ENCODE results near the gene SLC25A36. TPM values are rescaled to one million over a fixed set of nuclear protein-coding genes. Genes with fewer than 3 reads are reported as not detected.
A peak's percentile ranks its signal among the peaks of the same experiment; 100 is the strongest.
"Not testable (repeated sequence)": the region's sequence is repeated elsewhere in the genome, so short reads cannot be mapped to it uniquely, and the experiment has no call there.

The SLC25A36 gene
- total and polyA plus RNA-seq, 2 experiments from 2014 or later: 38.4 to 118 TPM

DNA sequence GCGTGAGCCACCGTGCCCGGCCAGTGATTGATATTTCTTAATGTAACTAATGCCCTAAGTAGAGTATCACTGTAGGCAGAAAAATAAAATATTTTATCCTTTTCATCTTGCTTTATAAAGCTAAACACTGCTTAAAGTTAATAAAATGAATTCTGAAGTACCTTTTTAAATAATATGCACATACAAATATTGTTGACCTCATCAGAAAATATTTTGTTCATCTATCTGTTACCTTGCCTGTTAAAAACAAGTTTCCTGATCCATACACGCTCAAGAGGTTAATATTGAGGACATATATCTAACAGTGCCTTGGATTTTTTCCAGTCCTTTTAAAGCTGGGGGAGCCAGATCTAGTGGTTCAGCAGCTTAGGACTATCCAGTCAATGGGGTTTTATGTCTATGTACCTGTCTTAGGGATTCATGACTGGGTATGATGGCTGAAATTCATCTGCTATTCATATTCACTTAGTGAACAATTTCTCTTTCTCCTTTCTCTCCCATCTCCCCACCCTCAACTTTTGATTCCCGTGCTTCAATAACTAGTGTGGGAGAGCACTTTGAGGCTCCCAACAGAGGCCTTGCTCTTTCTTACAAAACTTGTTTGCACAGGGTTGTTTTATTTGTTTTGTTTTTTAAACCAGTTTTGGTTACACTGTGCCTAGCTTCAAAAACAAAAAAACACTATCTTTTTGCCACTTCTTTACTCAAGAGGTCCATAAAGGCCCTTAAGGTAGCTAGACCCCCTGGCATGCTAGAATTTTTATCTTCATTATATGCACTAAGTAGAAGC lies 7.0 kb downstream of the SLC25A36 start:
- TF ChIP-seq, protein P1, sequence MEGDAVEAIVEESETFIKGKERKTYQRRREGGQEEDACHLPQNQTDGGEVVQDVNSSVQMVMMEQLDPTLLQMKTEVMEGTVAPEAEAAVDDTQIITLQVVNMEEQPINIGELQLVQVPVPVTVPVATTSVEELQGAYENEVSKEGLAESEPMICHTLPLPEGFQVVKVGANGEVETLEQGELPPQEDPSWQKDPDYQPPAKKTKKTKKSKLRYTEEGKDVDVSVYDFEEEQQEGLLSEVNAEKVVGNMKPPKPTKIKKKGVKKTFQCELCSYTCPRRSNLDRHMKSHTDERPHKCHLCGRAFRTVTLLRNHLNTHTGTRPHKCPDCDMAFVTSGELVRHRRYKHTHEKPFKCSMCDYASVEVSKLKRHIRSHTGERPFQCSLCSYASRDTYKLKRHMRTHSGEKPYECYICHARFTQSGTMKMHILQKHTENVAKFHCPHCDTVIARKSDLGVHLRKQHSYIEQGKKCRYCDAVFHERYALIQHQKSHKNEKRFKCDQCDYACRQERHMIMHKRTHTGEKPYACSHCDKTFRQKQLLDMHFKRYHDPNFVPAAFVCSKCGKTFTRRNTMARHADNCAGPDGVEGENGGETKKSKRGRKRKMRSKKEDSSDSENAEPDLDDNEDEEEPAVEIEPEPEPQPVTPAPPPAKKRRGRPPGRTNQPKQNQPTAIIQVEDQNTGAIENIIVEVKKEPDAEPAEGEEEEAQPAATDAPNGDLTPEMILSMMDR (IDR thresholded peaks at IDR 0.05; ENCODE audit: poor library complexity): no peak
- no peak for TF ChIP-seq EZH2 (IDR thresholded peaks at IDR 0.05; ENCODE audit: borderline replicate concordance)
- TF ChIP-seq EZH2phosphoT487 (IDR thresholded peaks at IDR 0.05; ENCODE audit: low read depth, severe bottlenecking, unreplicated experiment): no peak

DNA sequence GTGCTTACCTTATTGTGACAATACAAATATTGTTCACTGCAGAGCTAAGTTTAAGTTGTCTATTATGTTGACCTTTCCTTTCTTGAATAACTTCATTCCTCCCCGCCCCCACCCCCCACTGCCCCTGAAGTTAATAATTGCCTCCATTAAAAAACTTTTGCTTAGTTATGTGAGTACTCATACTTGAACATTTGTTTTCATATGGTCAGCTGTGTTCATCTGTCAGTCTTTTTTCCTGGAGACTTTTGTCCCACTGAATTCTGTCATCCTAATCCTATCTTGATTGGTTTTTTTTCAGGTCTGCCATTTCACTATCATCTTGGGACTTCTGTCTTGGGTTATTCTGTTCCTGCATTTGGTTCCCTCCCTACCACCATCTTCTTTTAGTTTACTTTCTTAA lies 8.5 kb downstream of the SLC25A36 start:
- H3K36me3 ChIP-seq (replicated peaks; ENCODE audit: insufficient read depth, low read depth): no peaks in the 10 kb centered on the region
- no peaks in the 10 kb centered on the region for H3K9me2 ChIP-seq (replicated peaks; ENCODE audit: insufficient read depth)
- peaks cover 70% of the 10 kb centered on the region for H4K20me1 ChIP-seq (ENCODE audit: insufficient read depth, poor library complexity, severe bottlenecking)
- H3K4me1 ChIP-seq (ENCODE audit: insufficient read depth): peaks cover 17% of the 10 kb centered on the region
- 83% methylated on average over 1 of the region's 1 CpG for WGBS (ENCODE audit: low lambda C conversion rate, missing lambda C conversion rate)
- TF ChIP-seq EZH2 (IDR thresholded peaks at IDR 0.05; ENCODE audit: borderline replicate concordance): no peak
- TF ChIP-seq EZH2phosphoT487 (IDR thresholded peaks at IDR 0.05; ENCODE audit: low read depth, severe bottlenecking, unreplicated experiment): no peak
- TF ChIP-seq, protein P1 (IDR thresholded peaks at IDR 0.05; ENCODE audit: poor library complexity): no peak
- peaks cover 96% of the 10 kb centered on the region for H3K79me2 ChIP-seq
- DNase-seq (ENCODE audit: low spot score): no peak
- no peak overlapping the region for H3K27ac ChIP-seq
- no peaks in the 10 kb centered on the region for H3K9me3 ChIP-seq (ENCODE audit: low read depth)
- H3K4me2 ChIP-seq: peak overlapping the region; percentile 19
- no peaks in the 10 kb centered on the region for H3K27me3 ChIP-seq
- no peak overlapping the region for H2AFZ ChIP-seq
- no peak overlapping the region for H3K4me3 ChIP-seq

More for the DNA sequence above, 7.0 kb downstream of the SLC25A36 start:
- H2AFZ ChIP-seq: no peak overlapping the region
- DNase-seq (ENCODE audit: low spot score): no peak
- no peaks in the 10 kb centered on the region for H3K9me2 ChIP-seq (replicated peaks; ENCODE audit: insufficient read depth)
- WGBS (ENCODE audit: low lambda C conversion rate, missing lambda C conversion rate): 88% methylated on average over 5 of the region's 5 CpGs
- H3K36me3 ChIP-seq (replicated peaks; ENCODE audit: insufficient read depth, low read depth): no peaks in the 10 kb centered on the region
- H3K27ac ChIP-seq: no peak overlapping the region
- no peak overlapping the region for H3K4me2 ChIP-seq
- H3K79me2 ChIP-seq: peaks cover 96% of the 10 kb centered on the region
- no peaks in the 10 kb centered on the region for H3K27me3 ChIP-seq
- peaks cover 73% of the 10 kb centered on the region for H4K20me1 ChIP-seq (ENCODE audit: insufficient read depth, poor library complexity, severe bottlenecking)
- no peaks in the 10 kb centered on the region for H3K9me3 ChIP-seq (ENCODE audit: low read depth)
- no peak overlapping the region for H3K4me3 ChIP-seq
- peaks cover 17% of the 10 kb centered on the region for H3K4me1 ChIP-seq (ENCODE audit: insufficient read depth)

DNA sequence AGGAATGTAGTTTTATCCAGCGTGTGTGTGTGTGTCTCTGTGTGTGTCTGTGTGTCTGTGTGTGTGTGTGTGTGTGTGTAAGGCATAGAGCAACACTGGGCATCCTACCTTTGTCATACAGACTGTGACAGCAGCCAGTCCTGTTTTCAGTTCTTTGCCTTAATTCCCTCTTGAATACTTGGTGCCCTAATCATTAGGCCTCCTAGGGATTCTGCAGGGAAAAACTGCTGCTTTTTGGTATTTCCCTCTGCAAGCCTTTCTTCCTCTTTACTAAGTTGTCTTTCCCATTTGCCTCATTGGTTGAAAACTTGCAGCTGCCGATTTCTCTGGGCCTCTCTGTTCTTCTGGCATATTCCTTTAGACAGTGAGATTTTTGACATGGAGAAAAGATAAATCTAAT lies 9.2 kb downstream of the SLC25A36 start:
- H3K27me3 ChIP-seq: no peaks in the 10 kb centered on the region
- no peaks in the 10 kb centered on the region for H3K9me3 ChIP-seq (ENCODE audit: low read depth)
- TF ChIP-seq EZH2 (IDR thresholded peaks at IDR 0.05; ENCODE audit: borderline replicate concordance) (no peak), EZH2phosphoT487 (IDR thresholded peaks at IDR 0.05; ENCODE audit: low read depth, severe bottlenecking, unreplicated experiment) (no peak)
- TF ChIP-seq, protein P1 (IDR thresholded peaks at IDR 0.05; ENCODE audit: poor library complexity): no peak
- H3K9me2 ChIP-seq (replicated peaks; ENCODE audit: insufficient read depth): no peaks in the 10 kb centered on the region
- H2AFZ ChIP-seq: no peak overlapping the region
- peaks cover 17% of the 10 kb centered on the region for H3K4me1 ChIP-seq (ENCODE audit: insufficient read depth)
- no peak overlapping the region for H3K4me2 ChIP-seq
- no peaks in the 10 kb centered on the region for H3K36me3 ChIP-seq (replicated peaks; ENCODE audit: insufficient read depth, low read depth)
- peaks cover 96% of the 10 kb centered on the region for H3K79me2 ChIP-seq
- DNase-seq (ENCODE audit: low spot score): no peak
- no peak overlapping the region for H3K4me3 ChIP-seq
- 74% methylated on average over 2 of the region's 2 CpGs for WGBS (ENCODE audit: low lambda C conversion rate, missing lambda C conversion rate)
- peaks cover 71% of the 10 kb centered on the region for H4K20me1 ChIP-seq (ENCODE audit: insufficient read depth, poor library complexity, severe bottlenecking)
- H3K27ac ChIP-seq: no peak overlapping the region

DNA sequence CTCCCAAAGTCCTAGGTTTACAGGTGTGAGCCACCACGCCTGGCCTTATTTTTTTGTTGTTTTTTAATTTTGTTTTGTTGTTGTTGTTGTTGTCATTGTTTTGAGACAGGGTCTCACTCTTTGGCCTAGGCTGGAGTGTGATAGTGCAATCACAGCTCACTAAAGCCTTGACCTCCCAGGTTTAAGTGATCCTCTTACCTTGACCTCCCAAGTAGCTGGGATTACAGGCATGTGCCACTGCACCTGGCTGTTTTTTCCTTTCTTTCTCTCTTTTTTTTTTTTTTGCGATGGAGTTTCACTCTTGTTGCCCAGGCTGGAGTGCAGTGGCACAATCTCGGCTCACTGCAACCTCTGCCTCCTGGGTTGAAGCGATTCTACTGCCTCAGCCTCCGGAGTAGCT lies 10.1 kb downstream of the SLC25A36 start:
- DNase-seq (ENCODE audit: low spot score); H3K4me2 ChIP-seq; H3K9me2 ChIP-seq (replicated peaks; ENCODE audit: insufficient read depth); H3K4me3 ChIP-seq; H3K27me3 ChIP-seq; H3K9me3 ChIP-seq (ENCODE audit: low read depth); H3K36me3 ChIP-seq (replicated peaks; ENCODE audit: insufficient read depth, low read depth); H2AFZ ChIP-seq: not testable (repeated sequence)
- Histone ChIP-seq H3K4me1 (ENCODE audit: insufficient read depth) (peaks cover 17% of the 10 kb centered on the region), H3K79me2 (peaks cover 96% of the 10 kb centered on the region), H4K20me1 (ENCODE audit: insufficient read depth, poor library complexity, severe bottlenecking) (peaks cover 68% of the 10 kb centered on the region), H3K27ac (peak overlapping the region; percentile 1)
- 78% methylated on average over 5 of the region's 5 CpGs for WGBS (ENCODE audit: low lambda C conversion rate, missing lambda C conversion rate)
